CD4-positive, alpha-beta T cell treated with Interleukin-17A for 4 hours (primary cell): ENCODE measurements around the gene DTNBP1.
"Not testable (repeated sequence)": the region's sequence is repeated elsewhere in the genome, so short reads cannot be mapped to it uniquely, and the experiment has no call there.

ENCODE experiments used
- DNase-seq: peaks from one replicate; pipeline ENCODE4 v3.0.0-alpha.2; 2020; ENCODE audit warnings: mixed read lengths

DTNBP1 gene

GRCh38 chr6:15666896-15667295 lies 4.1 kb upstream of the DTNBP1 start:
- DNase-seq, result not testable (repeated sequence)

- no peak for DNase-seq
Measured at GRCh38 chr6:15665237-15665636, 2.4 kb upstream of the DTNBP1 start.

- DNase-seq, result peak; percentile 3
Measured at GRCh38 chr6:15663130-15663871, 473 bp upstream of the DTNBP1 start.

- DNase-seq, result no peak
Measured at GRCh38 chr6:15661853-15662325, 939 bp downstream of the DTNBP1 start.

GRCh38 chr6:15659181-15659580 lies 3.6 kb downstream of the DTNBP1 start:
- DNase-seq, result no peak

GRCh38 chr6:15658181-15658744 lies 4.6 kb downstream of the DTNBP1 start:
- DNase-seq, result no peak

- no peak for DNase-seq
Measured at GRCh38 chr6:15657290-15657689, 5.5 kb downstream of the DTNBP1 start.

- DNase-seq, result no peak
Measured at GRCh38 chr6:15656145-15656544, 6.7 kb downstream of the DTNBP1 start.

GRCh38 chr6:15654250-15654649 lies 8.6 kb downstream of the DTNBP1 start:
- no peak for DNase-seq

GRCh38 chr6:15653581-15653980 lies 9.2 kb downstream of the DTNBP1 start:
- DNase-seq, result no peak

GRCh38 chr6:15650004-15650559 lies 12.7 kb downstream of the DTNBP1 start:
- not testable (repeated sequence) for DNase-seq

- DNase-seq, result no peak
Measured at GRCh38 chr6:15644904-15645303, 17.9 kb downstream of the DTNBP1 start.

- no peak for DNase-seq
Measured at GRCh38 chr6:15643542-15643941, 19.3 kb downstream of the DTNBP1 start.

- DNase-seq, result no peak
Measured at GRCh38 chr6:15642276-15642675, 20.6 kb downstream of the DTNBP1 start.

GRCh38 chr6:15638373-15638772 lies 24.5 kb downstream of the DTNBP1 start:
- DNase-seq, result no peak

GRCh38 chr6:15631432-15631831 lies 31.4 kb downstream of the DTNBP1 start:
- no peak for DNase-seq

- no peak for DNase-seq
Measured at GRCh38 chr6:15630202-15630601, 32.6 kb downstream of the DTNBP1 start.

GRCh38 chr6:15629487-15629886 lies 33.3 kb downstream of the DTNBP1 start:
- DNase-seq, result no peak

GRCh38 chr6:15628499-15629131 lies 34.2 kb downstream of the DTNBP1 start:
- DNase-seq, result peak; percentile 44

- no peak for DNase-seq
Measured at GRCh38 chr6:15627821-15628220, 35.0 kb downstream of the DTNBP1 start.

- DNase-seq, result no peak
Measured at GRCh38 chr6:15626878-15627674, 35.8 kb downstream of the DTNBP1 start.

- no peak for DNase-seq
Measured at GRCh38 chr6:15626160-15626559, 36.7 kb downstream of the DTNBP1 start.
